Ovary (tissue), 3 donors: ENCODE data around the gene LTC4S.

Experiments used
- EP300 ChIP-seq: sonication (generic); formaldehyde crosslinking; IDR thresholded peaks from one replicate; pipeline ENCODE4 v1.6.1; 2017; ENCODE audit warnings: antibody characterized with exemption
- POLR2A ChIP-seq: fragments of 450-650 bp; IDR thresholded peaks from one replicate; pipeline ENCODE4 v1.6.1; 2017; ENCODE audit warnings: antibody characterized with exemption, mild to moderate bottlenecking, moderate library complexity
- TF ChIP-seq, protein P1 (sequence below), 3 donors: fragments of 450-650 bp in 2 of 3; fragments of 200-600 bp in 1 of 3; IDR thresholded peaks; one replicate each; pipeline versions ENCODE4 v1.5.1 to v1.8.0; 2016 to 2022; ENCODE audit warnings: antibody characterized with exemption in 3 of 3, mild to moderate bottlenecking in 1 of 3
- donor health status: DM: no; HTN: no; CAD: no.

DNA sequence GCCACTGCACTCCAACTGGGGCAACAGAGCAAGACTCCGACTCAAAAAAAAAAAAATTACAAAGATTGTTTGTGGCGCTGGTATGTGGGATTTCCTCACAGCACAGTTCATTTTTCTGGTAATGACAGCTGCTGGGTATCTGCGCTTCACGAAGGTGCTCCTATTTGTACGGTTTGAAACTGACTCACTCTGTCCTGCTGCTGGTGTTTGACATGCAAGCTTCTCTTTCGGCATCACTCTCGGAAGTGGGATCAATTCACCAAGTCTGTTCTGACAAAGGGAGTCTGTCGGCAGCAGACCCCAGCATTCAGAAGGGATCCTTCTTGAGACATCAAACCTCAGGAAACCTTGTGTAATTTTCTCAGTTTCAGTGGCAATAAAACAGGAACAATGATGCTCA lies 34.8 kb upstream of the LTC4S start:
- TF ChIP-seq, protein P1, sequence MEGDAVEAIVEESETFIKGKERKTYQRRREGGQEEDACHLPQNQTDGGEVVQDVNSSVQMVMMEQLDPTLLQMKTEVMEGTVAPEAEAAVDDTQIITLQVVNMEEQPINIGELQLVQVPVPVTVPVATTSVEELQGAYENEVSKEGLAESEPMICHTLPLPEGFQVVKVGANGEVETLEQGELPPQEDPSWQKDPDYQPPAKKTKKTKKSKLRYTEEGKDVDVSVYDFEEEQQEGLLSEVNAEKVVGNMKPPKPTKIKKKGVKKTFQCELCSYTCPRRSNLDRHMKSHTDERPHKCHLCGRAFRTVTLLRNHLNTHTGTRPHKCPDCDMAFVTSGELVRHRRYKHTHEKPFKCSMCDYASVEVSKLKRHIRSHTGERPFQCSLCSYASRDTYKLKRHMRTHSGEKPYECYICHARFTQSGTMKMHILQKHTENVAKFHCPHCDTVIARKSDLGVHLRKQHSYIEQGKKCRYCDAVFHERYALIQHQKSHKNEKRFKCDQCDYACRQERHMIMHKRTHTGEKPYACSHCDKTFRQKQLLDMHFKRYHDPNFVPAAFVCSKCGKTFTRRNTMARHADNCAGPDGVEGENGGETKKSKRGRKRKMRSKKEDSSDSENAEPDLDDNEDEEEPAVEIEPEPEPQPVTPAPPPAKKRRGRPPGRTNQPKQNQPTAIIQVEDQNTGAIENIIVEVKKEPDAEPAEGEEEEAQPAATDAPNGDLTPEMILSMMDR (IDR thresholded peaks at IDR 0.05), result no peak
- TF ChIP-seq EP300, result no peak
- no peak for TF ChIP-seq POLR2A
